Measurements from ENCODE around the gene CACNA2D3.
"Not testable (repeated sequence)": the region's sequence is repeated elsewhere in the genome, so short reads cannot be mapped to it uniquely, and the experiment has no call there.

CACNA2D3 gene

GRCh38 chr3:54573858-54574257, 451.5 kb downstream of the CACNA2D3 start:
- no peak for DNase-seq (ENCODE audit: low read depth)

DNA sequence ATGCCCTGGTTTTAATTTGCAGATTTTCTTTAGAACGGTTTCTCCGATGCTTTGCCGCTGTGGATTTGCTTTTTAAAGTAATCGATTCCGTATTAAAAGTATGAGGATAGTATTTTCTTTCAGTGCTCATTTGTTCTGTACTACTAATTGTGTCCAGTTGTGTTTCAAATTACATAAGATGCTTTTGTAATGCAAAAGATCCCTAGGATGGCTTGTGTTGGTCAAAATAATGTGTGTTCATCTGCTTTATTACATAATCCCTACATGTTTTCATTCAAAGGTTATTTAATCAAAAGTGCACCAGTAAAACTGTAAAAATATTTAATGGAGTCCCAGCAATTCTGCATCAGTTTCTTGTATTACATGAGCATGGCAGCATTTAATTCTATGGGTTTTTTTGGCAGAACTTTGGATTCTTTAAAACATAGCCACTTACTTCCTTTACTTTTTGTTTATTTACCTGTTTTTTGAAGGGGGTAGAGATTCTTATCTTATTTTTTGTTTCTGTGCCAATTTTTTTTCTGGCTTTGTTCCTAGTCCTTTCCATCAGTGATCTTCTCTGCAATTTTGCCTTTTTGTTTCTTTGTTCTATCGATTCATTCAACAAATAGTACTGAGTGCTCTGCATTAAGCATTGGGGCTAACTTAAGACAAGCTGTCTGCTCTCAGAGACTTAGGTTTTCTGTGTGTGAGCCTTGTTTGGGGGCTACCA, 452.7 kb downstream of the CACNA2D3 start:
- DNase-seq (ENCODE audit: low read depth), result no peak

GRCh38 chr3:54575618-54575960, 453.2 kb downstream of the CACNA2D3 start:
- no peak for DNase-seq (ENCODE audit: low read depth)

- DNase-seq (ENCODE audit: low read depth), result no peak
These were observed 455.0 kb downstream of the CACNA2D3 start for GRCh38 chr3:54577313-54577712.

DNA sequence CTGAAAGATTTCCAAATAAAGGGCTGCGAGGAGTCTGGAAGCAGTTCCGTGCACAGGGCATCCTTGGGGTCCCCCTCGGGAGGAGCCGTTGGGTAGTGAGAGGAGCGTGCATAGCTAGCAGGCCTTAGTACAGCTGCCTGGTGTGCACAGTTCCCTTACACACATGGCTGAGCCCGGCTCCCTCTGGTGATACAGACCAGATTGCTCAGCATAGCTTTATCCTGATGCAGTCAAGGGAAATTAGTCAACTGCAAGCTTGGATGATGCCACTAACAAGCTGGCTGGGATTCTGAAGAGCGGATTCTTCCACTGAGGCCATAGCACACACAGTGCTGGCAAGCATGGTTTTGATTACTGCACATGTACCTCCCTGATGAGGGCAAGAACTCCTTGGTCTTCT, 456.1 kb downstream of the CACNA2D3 start:
- peak; percentile 10 for DNase-seq (ENCODE audit: low read depth)

DNA sequence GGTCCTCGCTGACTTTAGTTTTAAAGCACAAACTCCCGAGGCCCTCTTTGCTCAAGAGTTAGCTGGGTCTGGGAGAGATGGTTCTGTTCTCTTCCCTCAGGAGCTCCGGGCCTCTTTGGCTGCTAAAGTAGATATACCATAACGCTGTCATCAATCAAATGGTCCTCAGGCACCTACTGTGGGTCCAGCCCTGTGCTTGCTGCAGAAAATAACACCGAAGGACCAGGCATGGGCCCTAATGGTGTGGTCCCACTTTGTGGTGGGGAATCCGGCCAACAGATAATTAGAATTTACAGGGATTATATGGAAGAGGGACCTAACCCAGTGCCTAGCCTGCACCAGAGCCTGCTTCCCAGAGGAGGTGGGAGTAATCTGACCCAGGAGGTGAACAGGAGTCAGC, 458.1 kb downstream of the CACNA2D3 start:
- DNase-seq (ENCODE audit: low read depth), result no peak

DNA sequence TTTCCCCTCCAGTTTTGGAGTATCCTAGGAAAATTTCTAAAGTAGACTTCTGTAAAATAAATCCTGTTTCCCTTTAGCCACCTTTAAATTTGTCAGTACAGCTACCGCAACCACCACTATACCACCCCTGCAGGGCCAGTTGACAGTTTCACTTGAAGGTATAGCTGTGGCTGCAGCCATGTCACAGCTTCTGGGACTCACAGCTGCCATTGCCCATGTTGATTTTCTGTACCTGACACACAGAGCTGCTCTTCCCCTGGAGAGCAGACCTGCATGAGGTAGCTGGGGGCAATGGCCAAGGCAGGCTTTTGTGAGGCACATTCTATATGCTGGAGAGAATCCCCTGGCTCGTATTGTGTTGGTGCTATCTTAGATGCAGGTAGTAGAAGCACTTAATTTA, 460.1 kb downstream of the CACNA2D3 start:
- DNase-seq (ENCODE audit: low read depth), result no peak

DNA sequence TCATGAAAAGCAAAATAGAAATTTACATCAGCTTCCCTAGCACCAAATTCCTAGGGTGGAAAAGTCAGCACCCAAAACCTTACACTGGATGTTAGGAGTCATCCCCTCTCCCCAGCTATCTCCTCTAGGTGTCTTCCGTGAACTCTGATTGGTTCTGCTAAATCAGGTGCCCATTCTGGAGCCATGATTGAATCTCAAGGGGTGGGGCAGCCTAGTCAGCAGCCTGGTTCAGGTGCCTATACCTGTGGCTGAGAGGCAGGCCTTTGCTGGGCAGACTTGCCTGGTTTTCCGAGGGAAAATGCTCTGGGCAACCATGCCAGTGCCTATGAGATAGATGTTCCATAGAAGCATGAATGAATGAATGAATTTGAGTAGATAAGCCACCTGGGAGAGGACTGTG, 468.8 kb downstream of the CACNA2D3 start:
- no peak for DNase-seq (ENCODE audit: low read depth)

DNA sequence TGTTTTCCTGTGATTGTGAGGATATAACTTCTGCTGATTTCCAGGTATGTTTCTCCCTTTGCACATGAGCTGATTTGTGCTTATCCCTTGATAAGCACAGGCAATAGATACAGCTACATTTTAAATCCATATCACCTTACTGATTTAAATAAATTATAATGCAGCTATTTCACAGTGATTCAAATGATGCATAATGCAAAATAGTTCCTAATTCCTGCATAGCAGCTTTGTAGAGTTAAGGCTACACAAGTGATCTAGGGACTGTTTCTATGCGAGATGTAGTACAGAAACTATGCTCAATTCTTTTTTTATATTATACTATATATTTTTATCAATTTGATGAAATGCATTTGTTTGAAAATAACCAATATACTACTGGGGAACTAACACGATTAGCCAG, 471.3 kb downstream of the CACNA2D3 start:
- no peak for DNase-seq (ENCODE audit: low read depth)

DNA sequence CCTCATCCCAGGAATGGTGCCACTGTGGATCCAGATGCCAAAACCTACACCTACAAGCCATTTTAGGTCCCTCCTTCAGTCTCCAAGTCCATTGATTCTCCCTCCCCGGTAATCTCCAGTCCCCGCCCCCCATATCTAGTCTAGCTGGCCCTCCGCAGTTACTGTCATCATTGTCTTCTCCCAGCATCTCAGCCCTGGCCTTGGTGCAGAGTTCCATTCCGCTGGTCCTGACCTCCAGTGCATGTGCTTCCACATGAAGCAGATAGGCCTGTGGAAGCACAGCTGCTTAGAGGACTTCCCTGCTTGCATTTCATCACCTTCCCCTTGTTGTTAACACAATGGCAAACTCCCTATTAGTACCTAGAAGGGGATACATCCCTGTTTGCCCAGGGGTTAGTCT, 473.7 kb downstream of the CACNA2D3 start:
- DNase-seq (ENCODE audit: low read depth), result no peak

DNA sequence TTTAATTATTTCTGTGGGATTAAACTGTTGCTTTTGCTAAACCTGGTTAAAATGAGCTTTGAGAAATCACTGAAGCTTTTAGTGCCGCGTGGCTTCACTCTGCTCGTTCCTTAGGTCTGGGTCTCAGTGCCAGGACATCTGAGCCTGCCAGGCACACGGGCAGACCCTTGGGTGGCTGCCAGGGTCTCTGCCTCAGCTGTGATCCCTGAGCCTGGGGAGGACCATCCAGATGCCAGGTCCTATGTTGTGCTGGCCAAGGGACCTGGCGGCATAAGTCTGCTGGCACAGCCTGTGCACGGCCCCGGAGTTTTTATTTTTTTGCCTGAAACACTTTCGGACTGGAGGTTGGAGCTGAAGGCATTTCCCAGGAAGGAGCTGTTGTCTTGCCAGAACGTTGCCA, 477.4 kb downstream of the CACNA2D3 start:
- no peak for DNase-seq (ENCODE audit: low read depth)

DNA sequence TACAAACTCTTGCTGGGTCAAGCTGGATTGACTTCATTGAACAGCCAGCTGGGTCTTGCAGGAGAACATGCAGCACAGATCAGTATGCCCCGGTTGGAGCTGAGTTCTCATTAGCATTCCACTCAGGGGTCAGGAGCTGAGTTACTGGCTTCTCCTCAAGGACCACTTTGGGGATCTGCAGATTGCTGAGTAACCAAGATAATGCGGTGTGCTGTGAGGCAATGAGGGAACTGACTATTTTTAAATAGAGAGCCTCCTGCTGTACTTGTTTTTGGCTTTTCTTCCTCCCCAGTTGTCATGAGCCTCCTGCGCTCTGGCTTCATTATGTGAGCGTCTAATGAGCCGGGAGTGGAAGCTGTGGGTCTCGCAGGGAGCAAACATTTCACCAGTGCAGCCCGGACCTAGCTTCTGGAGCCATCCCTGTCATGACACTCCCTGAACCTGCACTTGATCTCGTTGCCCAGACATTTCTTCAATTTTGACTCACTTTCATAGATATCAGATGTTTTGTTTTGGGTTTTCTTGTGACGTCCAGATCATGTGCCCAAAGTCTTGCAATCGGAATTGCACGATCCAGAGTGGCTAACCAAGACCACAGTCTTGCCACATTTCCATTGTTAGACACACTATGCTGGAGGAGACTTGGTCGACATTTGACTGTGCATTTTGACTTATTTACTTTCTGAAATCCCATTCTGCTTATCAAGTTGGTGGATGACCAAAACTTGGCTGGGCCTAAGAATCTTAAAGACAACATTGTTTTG, 478.3 kb downstream of the CACNA2D3 start:
- no peak for DNase-seq (ENCODE audit: low read depth)

- DNase-seq (ENCODE audit: low read depth), result no peak
These were observed 482.1 kb downstream of the CACNA2D3 start for GRCh38 chr3:54604495-54604894.

DNA sequence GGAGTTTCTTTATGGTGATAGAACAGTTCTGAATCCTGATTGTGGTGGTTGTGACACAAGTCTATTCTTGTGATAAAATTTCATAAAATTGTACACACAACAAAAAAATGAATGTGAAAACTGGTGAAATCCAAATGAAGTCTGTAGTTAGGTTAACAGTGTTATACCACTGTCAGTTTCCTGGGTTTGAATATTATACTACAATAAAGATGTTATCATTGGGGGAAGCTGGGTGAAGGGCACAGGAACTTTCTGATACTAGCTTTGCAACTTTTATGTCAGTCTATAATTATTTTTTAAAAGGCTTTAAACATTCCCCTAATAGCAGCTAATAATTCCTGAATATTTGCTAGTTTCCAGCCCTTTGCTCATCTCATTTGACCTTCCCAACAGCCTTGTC, 485.7 kb downstream of the CACNA2D3 start:
- no peak for DNase-seq (ENCODE audit: low read depth)

DNA sequence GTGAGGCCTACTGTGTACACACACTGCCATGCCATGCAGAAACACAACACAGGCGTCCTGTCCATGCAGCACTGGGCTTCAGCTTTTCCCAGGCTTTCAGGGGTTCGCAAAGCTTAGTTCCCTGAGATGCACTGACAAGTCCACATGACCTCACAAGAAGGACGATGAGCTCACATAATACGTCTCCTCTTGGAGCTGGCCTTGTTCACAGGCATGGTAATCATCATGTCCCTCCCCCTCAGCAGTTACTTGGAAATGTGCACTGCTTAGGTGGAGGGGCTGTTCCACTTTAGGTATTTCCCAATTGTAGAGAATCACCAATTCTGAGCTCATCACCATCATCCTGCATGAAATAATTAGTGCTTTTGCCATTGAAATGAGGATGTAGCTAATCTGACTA, 496.7 kb downstream of the CACNA2D3 start:
- DNase-seq (ENCODE audit: low read depth), result no peak

DNA sequence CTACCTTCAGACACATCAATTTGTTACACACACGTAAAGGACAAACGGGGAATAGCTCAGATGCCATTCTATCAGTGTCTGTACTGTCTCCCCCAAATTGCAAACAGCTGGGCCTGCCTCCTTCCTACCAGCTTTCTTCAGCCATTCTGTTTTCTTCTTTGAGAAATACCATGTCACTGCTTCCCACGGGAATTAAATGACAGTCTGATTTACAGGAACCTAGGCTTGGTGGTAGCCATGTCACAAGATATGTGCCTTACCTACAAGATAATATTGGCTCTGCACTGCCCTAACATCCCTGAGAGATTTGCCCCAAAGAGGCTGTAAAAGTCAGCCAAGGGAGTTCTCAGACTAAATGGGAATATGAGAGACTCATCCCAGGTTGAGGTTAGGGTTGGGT, 497.2 kb downstream of the CACNA2D3 start:
- no peak for DNase-seq (ENCODE audit: low read depth)

DNA sequence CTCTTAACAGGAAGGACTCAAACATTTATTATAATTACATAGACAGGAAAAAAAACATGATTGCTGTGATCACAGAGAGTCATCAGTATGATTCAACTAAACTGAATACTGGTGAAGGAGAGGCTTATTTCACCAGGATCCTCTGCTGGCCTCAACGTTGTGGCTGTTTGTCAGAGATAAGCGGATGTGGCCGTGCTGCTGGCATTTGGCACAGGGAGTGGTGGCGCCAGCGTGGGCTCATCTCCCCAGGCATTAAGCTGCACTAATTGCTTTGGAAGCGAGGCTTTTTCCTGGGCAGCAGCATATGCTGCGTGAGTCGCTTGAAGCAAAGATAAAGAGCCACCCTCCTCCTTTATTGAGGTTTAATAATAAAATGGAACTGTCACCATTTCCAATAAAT, 498.8 kb downstream of the CACNA2D3 start:
- DNase-seq (ENCODE audit: low read depth), result no peak

- DNase-seq (ENCODE audit: low read depth), result no peak
These were observed 500.3 kb downstream of the CACNA2D3 start for GRCh38 chr3:54622678-54623077.

- DNase-seq (ENCODE audit: low read depth), result no peak
These were observed 503.7 kb downstream of the CACNA2D3 start for GRCh38 chr3:54625805-54626787.

GRCh38 chr3:54628888-54629441, 506.6 kb downstream of the CACNA2D3 start:
- no peak for DNase-seq (ENCODE audit: low read depth)

DNA sequence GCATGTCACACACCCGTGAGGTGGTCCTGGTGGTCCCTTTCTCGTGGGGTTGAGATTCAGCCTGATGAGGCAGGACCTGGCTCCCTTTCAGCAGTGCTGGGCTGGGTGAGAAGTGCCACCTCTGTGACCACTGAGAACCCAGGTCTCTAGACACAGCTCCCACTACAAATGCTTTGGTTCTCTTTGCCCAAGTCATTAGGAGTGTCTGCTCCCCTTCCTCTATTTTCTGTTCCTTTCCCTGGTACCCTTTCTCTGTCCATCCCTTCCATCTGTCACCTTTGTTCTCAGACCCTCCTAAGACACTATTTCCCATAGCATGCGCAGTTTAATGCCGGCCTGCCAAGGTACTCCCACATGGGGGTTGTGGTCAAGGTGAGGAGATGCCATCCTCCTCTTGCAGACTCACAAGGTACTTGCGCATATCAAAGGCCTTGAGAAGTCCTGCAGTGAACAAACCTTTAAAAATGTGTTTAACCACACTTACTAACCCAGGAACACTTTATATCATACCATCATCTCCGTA, 507.8 kb downstream of the CACNA2D3 start:
- DNase-seq (ENCODE audit: low read depth), result no peak

DNA sequence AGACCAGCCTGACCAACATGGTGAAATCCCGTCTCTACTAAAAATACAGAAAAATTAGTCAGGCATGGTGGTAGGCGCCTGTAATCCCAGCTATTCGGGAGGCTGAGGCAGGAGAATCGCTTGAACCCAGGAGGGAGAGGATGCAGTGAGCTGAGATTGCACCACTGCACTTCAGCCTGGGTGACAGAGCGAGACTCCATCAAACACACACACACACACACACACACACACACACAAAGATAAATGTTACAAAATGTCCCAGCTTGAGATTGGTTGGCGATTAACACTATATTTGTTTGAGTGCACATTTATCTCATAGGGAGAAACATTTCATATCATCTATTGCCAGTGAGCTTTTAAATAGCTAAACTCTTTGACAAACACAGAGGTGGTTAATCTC, 508.6 kb downstream of the CACNA2D3 start:
- DNase-seq (ENCODE audit: low read depth), result not testable (repeated sequence)

Measured in iris pigment epithelial cell (primary cell).